CD4-positive, alpha-beta T cell treated with Interleukin-17A for 4 hours (primary cell): Measurements from ENCODE around the gene GRM5.
"Not testable (repeated sequence)": the region's sequence is repeated elsewhere in the genome, so short reads cannot be mapped to it uniquely, and the experiment has no call there.

Source experiments
- DNase-seq: peaks from one replicate; pipeline ENCODE4 v3.0.0-alpha.2; 2020; ENCODE audit warnings: mixed read lengths

Gene GRM5

DNA sequence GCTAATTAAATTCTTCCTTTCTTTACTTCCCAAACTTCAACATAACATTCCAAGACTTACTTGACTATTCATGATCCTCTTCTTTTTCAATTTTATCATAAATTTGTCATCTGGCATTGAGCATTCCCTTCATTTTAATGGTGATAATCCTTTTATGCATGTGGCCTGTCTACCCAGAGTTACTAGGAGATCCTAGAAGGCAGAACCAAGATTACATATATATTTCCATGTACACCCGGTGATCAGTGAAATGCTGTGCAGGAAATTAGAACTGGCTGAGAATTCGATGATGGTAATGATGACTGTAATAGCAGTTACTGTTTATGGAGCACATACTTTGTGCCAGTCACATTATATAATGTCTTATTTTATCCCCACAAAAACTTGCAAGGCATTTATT is 104.2 kb downstream of the GRM5 start:
- DNase-seq, result not testable (repeated sequence)

DNA sequence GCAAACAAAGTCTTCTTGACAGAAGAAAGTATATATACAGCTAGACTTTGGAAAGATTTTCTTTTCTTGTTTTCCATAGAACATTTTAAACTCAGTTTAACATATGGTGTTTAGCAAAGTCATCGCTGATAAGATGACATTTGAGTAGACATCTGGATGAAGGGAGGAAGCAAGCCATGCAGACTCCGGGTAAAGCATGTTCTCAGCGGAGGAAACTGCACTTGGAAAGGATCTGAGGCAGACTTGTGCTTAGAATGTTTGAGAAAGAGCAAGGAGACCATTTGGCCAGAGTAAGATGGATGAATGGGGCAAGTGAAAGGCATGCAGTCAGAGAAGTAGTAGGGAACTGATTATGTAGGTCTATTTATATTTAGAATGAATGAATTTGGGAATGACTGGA is 105.9 kb downstream of the GRM5 start:
- DNase-seq, result not testable (repeated sequence)

DNA sequence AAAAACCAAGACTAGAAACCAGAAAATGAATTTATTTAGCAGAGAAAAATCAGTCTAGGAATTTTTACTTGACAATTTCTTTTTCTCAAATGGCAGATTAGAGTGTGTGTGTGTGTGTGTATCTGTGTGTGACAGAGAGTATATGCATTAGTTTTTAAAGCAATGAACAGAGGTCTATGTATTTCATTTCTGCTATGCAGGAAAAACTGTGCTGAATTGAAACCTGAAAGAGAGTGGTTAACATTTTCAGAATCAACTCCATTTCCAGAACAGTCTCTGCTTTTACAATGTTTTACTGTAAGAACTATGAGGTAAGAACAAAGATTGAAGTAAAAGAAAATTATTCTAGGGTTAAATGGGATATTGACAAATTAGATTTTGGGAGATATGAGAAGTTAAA is 114.8 kb downstream of the GRM5 start:
- no peak for DNase-seq

DNA sequence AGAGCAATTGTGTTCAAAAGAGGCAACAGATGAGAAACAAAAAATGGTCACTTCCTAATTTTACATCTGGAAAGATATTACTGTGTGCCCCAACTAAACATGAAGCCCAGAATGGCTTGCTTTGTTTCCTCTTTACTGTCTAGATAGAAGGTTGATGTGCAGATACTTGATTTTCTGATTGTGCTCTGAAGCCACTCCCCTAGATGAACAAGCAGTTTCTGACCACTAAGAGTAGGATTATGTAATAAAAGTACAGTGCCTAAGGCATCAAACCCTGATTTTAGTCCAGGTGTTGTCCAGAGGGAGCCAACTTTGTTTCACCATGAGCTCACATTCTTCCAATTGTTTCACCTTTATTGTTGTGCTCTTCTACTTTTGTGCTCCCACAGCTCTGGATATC is 116.9 kb downstream of the GRM5 start:
- not testable (repeated sequence) for DNase-seq

DNA sequence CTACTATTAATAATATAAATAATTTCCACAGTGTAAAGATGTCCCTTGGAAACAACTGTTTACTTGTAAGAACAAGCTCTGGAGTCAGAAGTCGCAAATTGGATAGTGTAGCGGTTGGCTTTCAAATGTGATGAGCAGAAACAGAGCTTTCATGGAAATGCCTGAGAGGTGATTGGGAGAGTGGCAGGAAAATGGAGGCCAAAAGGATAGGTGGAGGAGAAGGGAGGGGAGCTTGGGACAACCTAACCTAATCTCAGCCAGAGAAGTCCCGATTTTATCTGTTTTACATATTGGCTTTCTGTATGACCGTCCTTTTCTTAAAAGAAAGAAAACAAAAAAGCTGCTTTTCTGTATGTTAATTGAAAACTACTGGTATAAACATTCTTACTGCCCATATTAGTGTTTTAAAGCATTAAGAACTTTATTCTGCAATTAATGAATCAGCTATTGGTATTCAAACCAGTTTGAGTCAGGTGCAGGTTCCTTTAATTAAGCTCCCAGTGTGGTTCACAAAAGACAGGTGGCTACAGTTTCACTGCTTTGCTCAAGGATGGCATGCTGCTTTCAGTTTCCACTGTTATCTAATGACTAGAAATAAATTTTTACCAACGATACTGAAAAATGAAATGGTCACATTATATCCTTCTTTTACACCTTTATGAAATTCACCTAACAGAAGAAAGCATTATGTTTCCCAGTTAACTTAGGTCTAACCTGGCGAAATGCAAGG is 117.8 kb downstream of the GRM5 start:
- DNase-seq, result not testable (repeated sequence)

DNA sequence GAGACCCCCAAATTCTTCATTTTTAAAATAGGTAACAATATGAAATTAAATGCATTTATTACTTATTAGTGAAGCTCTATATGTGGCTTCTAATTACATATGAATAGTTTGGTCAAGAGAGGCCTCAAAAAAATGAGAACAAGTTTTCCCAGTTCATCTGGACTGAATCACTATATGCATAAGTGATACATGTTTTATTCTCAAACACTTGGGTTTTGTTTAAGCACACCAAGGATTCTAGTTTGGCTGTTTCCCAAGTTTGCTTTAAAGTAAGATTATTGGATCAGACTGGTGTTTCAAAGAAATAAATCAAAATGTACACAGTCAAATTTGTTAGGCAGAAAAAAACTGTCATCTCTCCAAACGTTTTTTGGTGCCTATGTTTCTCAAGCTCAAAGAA is 136.1 kb downstream of the GRM5 start:
- not testable (repeated sequence) for DNase-seq

DNA sequence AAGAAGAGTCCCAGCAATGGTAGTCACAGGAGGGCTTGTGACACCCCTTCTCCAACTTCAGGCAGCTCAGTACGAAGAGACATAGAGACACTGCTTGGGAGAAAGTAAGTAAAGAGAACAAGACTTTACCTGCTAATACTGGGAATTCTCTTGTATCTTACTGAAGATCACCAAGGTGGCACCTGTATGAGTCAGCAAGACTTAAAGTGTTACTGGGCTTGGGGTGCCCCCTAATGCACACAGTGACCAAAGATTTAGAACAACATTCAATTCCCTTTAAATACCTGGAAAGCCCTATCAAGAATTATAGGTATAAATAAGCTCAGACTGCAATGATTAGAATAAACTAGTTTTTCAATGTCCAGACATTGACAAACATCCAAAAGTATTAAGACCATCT is 148.7 kb downstream of the GRM5 start:
- peak; percentile 28 for DNase-seq

DNA sequence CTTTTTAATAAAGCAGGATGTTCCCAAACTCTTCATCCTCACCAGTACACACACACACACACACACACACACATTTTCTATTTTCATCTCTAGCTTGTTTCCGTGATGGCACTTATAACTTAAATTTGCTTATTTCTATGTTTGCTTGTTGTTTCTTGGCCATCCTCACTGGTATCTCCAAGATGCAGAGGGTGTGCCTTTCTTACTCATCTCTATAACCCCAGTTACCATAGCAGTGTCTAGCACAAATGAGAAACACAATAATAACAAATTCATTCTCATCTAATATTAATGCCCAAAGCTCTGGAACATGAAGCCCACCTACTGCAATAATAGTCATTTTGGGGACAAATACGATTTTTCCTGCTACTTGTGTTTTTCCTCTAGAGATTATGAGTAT is 156.3 kb downstream of the GRM5 start:
- DNase-seq, result no peak

DNA sequence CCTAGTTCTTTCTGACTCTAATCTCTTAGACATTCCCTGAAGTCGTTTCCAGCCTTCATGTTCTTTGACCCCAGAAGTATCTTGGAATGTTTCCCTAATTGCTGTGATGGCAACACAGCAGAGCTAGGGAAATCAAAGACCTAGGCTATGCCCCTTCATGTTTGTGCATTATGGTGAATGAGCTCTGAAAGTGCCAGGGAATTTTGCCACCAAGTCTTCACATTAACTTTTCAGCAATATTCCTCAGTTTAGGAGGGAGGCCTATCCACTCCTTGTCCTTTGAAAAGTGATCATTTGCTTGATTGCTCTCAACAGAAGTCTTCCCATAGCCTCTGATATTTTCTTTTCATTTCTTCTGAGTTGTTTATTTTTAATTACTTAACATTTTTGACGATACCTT is 164.3 kb downstream of the GRM5 start:
- not testable (repeated sequence) for DNase-seq

DNA sequence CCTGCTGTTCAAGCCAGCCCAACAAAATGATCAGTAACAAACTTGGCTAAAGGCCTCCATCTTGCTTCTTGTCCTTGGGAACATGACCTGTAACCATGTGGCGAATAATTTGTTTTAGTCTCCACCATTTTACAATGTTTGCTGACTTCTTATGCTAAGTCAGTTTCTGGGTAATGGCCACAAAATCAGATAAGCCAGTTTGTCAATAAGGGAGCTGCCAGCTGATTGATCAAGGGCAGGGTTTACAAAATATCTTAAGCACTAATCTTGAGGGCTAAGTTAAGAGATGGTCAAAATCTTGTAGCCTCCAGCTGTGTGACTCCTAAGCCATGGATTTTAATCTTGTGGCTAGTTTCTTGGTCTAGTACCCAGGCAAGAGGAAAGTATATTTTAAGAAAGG is 176.9 kb downstream of the GRM5 start:
- DNase-seq, result not testable (repeated sequence)

DNA sequence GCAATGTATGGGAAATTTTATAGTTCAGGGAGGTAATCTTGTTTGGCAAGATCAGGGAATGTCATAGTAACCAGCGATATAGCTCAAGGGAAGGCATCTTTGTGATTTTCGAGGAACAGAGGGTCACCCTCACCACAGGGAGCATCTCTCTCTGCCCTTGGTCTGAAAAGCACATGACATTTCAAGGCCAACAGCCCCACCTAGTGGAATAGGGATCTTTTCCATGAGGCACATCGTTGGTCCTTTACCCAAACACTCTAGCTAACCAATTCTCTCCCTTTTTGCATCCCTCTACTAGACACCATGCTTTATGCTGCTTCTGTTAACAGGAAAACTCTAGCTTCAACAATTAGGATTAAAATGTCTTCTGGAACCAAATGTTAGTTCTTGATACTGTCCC is 179.0 kb downstream of the GRM5 start:
- DNase-seq, result peak; percentile 46

DNA sequence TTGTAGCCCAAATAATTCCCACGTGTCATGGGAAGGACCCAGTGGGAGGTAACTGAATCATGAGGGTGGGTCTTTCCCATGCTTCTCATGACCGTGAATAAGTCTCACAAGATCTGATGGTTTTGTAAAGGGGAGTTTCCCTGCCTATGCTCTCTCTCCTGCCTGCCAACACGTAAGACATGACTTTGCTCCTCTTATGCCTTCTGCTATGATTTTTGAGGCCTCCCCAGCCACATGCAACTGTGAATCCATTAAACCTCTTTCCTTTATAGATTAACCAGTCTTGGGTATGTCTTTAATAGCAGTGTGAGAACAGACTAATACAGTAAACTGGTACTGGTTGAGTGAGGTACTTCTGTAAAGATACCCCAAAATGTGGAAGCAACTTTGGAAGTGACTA is 183.0 kb downstream of the GRM5 start:
- not testable (repeated sequence) for DNase-seq

DNA sequence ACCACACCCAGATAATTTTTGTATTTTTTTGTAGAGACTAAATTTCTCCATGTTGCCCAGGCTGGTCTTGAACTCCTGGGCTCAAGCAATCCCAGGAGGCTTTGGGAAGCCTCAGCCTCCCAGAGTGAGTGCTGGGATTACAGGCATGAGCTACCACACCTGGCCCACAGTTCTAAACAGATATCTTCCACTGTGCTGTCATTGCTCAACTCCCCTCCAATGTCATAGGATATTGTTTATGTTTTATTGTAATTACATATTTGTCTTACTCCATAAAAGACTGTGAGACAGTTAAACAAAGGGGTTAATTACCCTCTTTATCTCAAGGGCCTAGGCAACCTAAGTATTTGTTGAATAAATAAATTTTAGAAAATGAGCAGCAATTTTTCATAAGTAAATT is 204.2 kb downstream of the GRM5 start:
- no peak for DNase-seq

DNA sequence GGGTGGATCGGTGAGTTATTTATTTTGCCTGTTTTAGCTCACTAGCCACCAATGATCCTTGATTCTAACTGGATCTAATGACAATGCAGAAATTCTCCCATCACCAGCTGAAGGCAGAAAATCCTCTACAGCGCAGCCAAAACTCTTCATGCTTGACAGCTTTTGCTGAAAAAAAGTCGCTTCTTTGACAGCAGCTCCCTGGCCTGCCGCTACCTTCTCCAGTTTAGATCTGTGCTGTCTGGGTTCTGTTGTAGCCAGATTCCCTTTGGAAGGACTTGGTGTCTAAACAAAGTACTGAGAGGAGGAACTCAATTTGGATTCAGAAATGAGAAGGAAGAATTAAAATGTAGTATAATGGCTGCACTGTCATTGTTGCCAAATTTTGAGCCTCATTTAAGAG is 205.4 kb downstream of the GRM5 start:
- not testable (repeated sequence) for DNase-seq

DNA sequence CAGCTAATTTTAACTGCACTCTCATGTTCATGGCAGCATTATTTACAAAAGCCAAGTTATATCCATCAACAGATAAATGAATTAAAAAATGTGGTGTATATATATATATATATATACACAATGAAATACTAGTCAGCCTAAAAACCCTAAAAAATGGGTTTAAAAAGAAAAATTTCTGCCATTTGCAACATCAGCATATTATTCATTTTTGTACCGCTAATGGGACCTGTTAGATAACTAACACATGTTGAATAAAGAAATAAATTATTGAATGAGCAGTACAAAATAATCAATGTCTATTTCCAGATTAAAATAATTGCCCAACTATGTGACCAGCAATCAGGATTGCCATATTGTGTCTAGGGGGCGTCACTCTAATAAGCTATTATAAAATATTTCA is 211.8 kb downstream of the GRM5 start:
- DNase-seq, result not testable (repeated sequence)

DNA sequence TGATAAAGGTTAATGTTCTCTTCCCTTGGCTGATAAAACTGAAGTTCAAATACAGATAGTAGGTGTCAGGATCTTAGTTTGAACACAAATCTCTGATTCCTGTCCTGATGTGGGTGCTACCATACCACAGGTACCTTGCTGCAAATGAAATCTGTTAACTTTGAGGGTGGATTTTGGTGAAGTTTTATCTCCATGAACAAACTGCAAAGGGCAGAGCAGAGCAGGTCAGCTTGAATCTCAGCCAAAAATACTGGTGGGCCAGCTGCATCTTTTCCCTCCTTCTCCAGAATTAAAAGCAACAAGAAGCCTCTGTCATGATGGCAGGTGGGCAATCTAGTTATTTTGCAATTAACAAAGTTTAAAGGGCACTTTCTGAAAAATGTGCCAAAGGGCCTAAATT is 214.2 kb downstream of the GRM5 start:
- not testable (repeated sequence) for DNase-seq

DNA sequence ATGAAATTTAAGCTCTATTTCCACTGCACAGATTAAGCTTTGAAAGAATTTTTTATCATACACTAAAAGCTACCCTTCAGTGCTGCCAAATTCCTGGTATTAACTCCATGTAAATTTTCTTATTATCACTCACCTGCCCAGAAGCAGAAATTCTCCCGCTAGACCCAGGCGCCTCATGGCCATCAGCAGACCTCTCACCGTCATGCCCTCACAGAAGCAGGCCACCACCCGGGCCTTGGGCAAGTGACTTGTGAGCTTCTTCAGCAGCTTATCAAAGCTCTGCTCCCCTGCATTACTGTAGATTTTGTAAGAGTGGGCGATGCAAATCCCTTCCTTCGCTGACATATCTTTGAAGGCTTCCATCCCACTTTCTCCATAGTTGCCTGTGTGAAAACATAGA is 216.0 kb downstream of the GRM5 start:
- not testable (repeated sequence) for DNase-seq

DNA sequence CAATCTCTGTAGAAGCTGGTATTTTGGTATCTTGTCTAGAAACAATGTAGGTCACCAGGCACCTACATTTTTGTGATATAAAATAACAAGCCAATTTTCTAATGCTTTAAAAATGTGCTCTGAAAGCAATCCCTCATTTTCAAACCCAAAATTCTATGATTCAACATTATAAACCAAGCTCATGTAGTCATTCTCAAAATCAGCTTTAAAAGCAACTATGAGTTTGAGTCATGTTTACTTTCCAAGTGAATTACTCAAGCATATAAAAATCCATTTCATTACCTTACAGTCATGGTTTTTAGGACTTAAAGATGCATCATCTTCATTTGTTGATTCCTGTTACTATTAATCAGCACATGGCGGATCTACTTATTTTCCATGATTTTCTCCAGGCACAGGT is 216.4 kb downstream of the GRM5 start:
- DNase-seq, result no peak

DNA sequence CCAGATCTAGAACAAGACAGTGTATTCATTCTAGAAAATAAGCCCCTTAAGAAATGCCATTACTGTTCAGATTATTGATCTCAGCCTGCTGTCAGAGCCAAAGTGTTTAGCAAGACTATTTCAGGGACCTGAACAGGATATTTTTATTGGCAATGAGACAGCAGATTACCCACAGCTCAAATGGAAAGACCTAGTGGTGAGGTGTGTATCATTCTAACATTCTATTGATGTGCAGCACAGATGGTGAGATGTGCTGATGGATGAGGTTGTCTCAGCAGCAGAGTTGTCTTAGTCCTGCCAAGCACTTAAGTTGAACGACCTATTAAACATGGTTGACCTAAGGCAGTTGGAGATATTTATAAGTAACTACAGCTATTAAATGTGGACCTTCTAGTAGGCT is 219.5 kb downstream of the GRM5 start:
- DNase-seq, result not testable (repeated sequence)

DNA sequence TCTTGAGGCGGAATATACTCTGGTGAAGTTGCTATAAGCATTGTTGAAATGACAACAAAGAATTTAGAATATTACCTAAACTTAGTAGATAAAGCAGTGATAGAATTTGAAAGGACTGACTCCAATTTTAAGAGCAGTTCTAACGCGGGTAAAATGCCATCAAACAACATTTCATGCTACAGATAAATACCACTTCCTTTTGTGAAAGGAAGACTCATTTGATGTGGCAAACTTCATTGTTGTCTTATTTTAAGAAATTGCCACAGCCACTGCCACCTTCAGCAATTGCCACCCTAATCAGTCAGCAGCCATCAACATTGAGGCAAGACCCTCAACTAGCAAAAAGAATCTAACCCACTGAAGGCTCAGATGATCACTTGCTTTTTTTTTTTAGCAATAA is 220.8 kb downstream of the GRM5 start:
- DNase-seq, result peak; percentile 29

DNA sequence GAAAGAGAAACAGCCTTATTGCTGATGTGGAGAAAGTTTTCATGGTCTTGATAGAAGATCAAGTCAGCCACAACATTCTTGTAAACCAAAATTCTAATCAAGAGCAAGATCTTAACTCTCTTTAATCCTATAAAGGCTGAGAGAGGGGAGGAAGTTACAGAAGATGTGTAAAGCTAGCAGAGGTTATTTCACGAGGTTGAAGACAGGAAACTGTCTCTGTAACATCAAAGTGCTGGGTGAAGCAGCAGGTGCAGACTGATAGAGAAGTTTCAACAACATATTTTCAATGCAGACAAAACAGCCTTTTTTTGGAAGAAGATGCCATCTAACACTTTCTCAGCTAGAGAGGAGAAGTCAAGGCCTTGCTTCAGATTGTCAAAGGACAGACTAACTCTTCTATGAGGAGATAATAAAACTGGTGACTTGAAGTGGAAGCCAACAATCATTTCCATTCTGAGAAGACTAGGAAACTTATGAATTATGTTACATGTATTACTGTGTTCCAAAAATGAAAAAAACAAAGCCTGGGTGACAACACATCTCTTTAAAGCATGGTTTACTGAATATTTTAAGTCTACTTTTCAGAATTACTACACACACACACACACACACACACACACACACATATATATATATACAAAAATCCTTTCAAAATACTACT is 221.9 kb downstream of the GRM5 start:
- DNase-seq, result peak; percentile 42

DNA sequence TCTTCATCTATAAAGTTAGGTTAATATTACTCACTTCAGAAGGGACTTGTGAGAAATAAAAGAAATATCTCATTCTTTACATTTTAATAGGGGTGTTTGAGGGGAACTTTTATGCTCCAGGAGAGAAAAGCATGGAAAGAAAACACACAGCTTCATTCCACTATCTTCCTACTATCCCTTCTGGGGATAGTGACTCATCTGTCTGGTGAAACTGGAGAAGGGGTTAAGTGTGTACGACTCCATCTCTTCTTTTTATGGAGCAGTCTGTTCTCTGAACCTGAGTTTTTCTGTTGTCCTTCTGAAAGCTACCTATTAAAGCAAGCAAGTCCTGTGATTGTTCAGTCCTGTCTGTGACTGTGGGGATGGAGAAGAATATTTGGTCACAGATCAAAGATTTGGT is 227.6 kb downstream of the GRM5 start:
- DNase-seq, result not testable (repeated sequence)

DNA sequence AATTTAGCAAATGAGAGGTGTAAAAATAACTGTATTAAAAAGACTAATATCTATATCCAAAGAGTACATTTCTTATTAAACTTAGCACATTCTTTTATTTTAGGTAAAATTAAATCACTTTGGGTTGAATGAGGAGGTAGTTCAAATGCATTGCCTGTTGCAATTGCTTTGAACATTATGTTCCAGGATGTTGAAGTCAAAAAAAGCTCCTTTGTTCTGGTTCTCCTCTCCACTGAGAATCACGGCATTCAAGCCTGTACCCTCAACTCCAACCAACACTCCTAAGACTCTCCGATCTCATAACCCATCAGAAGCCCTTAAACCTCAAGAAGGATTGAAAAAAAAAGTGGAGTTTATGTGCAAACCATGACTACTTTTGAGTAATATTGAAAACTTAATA is 230.1 kb downstream of the GRM5 start:
- DNase-seq, result not testable (repeated sequence)

DNA sequence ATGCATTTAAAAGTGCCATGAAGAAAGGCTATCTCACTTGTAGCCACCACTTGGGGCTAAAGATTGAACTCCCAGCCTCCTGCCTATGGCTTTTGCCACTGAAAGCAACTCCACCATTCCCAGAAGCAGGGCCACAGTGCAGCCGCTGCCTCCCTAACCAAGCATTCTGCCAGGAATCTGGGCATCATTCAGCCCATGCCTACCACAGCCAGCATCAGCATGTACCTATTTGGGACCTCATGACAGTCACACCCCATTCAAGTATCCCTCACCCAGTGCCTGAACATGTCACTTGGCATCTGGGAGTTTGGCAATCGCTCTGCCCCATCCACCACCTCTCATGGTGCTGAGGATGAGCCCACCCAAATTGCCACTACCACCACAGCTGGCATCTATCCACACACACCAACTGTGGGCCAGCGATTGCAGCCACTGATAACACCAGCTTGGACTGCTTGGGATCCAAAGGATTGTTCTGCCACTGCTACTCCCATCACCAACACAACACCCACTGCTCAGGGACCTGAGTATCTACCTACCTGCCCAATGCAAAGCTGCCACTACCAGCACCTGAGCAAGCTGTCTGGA is 234.4 kb downstream of the GRM5 start:
- no peak for DNase-seq
